ENCODE results near the gene NDUFB2.
"Not testable (repeated sequence)": the region's sequence is repeated elsewhere in the genome, so short reads cannot be mapped to it uniquely, and the experiment has no call there.

Gene NDUFB2

GRCh38 chr7:140661124-140661523 is 35.4 kb upstream of the NDUFB2 start:
- Histone ChIP-seq H3K27ac (ENCODE audit: extremely low read depth, low read depth, low read length) (no peak overlapping the region), H3K4me1 (ENCODE audit: control insufficient read depth, insufficient read depth, low read length) (no peaks in the 10 kb centered on the region), H3K9me3 (ENCODE audit: control insufficient read depth, insufficient read depth, low read depth, low read length) (no peaks in the 10 kb centered on the region), H3K4me3 (ENCODE audit: low read depth, low read length) (no peak overlapping the region), H3K36me3 (ENCODE audit: control insufficient read depth in 2 of 2, insufficient read depth in 1 of 2, low read length in 2 of 2) (no peaks in the 10 kb centered on the region)
- TF ChIP-seq ZNF654 (tag by site-specific recombination; IDR thresholded peaks at IDR 0.05; ENCODE audit: low read depth) = peak; percentile 17; the same call in 1 of the 2 replicates
- TF ChIP-seq CTCF (tag by site-specific recombination; IDR thresholded peaks at IDR 0.05) = 0 out of 2 replicates have a peak, but pooled peaks have one; percentile 30
- TF ChIP-seq BCL6B (tag by site-specific recombination; IDR thresholded peaks at IDR 0.05) = no peak
- ChIA-PET CTCF (interaction anchor here (0.6 to 3.5 kb wide), 8 partner anchors 8 to 351 kb away, joined by 3 to 10 read pairs (median 4); no protein-coding TSS in a partner anchor), POLR2A (interaction anchor here (1.2 kb wide), 1 partner anchor 13 kb away, joined by 4 read pairs; no protein-coding TSS in a partner anchor)

GRCh38 chr7:140662938-140663337 is 33.6 kb upstream of the NDUFB2 start:
- H3K36me3 ChIP-seq (ENCODE audit: control insufficient read depth in 2 of 2, insufficient read depth in 1 of 2, low read length in 2 of 2); H3K27ac ChIP-seq (ENCODE audit: extremely low read depth, low read depth, low read length); H3K4me3 ChIP-seq (ENCODE audit: low read depth, low read length); H3K4me1 ChIP-seq (ENCODE audit: control insufficient read depth, insufficient read depth, low read length); H3K9me3 ChIP-seq (ENCODE audit: control insufficient read depth, insufficient read depth, low read depth, low read length); POLR2A ChIA-PET; CTCF ChIA-PET: not testable (repeated sequence)
- TF ChIP-seq SCRT1 (tag by site-specific recombination; IDR thresholded peaks at IDR 0.05; ENCODE audit: borderline replicate concordance) (peak; percentile 84), SCRT2 (tag by site-specific recombination; IDR thresholded peaks at IDR 0.05) (peak; percentile 91)

GRCh38 chr7:140667476-140667875 is 29.0 kb upstream of the NDUFB2 start:
- Histone ChIP-seq H3K9me3 (ENCODE audit: control insufficient read depth, insufficient read depth, low read depth, low read length) (no peaks in the 10 kb centered on the region), H3K27ac (ENCODE audit: extremely low read depth, low read depth, low read length) (no peak overlapping the region), H3K4me1 (ENCODE audit: control insufficient read depth, insufficient read depth, low read length) (no peaks in the 10 kb centered on the region), H3K4me3 (ENCODE audit: low read depth, low read length) (no peak overlapping the region), H3K36me3 (ENCODE audit: control insufficient read depth in 2 of 2, insufficient read depth in 1 of 2, low read length in 2 of 2) (no peaks in the 10 kb centered on the region)
- POLR2A ChIA-PET = no interaction called here
- CTCF ChIA-PET = no interaction called here
- no peak for TF ChIP-seq ZNF530 (tag by site-specific recombination; IDR thresholded peaks at IDR 0.05; ENCODE audit: low read depth)
- no peak for TF ChIP-seq ZNF518A (tag by site-specific recombination; conservative IDR thresholded peaks at IDR 0.05; ENCODE audit: low read depth)
- TF ChIP-seq ZNF768 (tag by site-specific recombination; IDR thresholded peaks at IDR 0.05) = no peak
- TF ChIP-seq ZNF280C (tag by site-specific recombination; IDR thresholded peaks at IDR 0.05) = no peak
- TF ChIP-seq HIC1 (tag by site-specific recombination; IDR thresholded peaks at IDR 0.05) = no peak
- TF ChIP-seq KLF8 (tag by site-specific recombination; IDR thresholded peaks at IDR 0.05) = no peak
- TF ChIP-seq MZF1 (tag by site-specific recombination; IDR thresholded peaks at IDR 0.05; ENCODE audit: borderline replicate concordance) = no peak
- no peak for TF ChIP-seq ZNF292 (tag by site-specific recombination; IDR thresholded peaks at IDR 0.05; ENCODE audit: borderline replicate concordance, low read depth)
- TF ChIP-seq ZNF416 (tag by site-specific recombination; IDR thresholded peaks at IDR 0.05) = no peak
- no peak for TF ChIP-seq ZSCAN5A (tag by site-specific recombination; IDR thresholded peaks at IDR 0.05)
